Measurements from ENCODE around the gene NRN1L.
A peak's percentile ranks its signal among the peaks of the same experiment; 100 is the strongest.

Gene NRN1L

DNA sequence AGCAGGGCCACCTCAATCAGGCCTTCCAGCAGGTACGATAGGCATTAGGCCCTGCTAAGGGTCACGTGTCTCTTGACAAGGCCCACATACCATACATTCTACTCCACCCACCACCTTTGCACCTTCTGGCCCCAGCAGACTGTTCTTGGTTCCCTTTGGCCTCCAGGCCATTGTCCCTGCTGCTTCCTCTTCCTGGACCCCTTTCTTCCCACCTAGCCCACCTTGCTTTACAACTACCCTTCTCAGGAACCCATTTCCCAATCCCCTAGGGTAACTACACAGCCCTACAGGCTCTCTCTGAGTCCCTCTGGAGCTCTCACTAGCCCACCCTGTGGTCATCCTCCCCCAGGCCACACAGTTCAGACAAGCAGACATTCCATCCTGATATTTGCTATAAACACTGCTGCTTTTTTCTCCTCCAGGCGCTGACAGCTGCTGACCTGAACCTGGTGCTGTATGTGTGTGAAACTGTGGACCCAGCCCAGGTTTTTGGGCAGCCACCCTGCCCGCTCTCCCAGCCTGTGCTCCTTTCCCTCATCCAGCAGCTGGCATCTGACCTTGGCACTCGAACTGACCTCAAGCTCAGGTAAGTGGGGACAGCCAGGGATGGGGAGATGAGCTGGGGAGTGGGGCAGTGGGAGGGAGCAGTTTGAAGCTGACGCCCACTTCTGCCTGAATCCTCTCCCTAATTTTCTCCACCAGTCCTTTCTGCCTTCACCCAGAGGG is 1.4 kb upstream of the NRN1L start:
- no peak for TF ChIP-seq POLR2A (IDR thresholded peaks at IDR 0.05; ENCODE audit: low read length)
- no peak for TF ChIP-seq GATA1 (IDR thresholded peaks at IDR 0.05; ENCODE audit: low read depth, low read length)
- no peak for DNase-seq

- DNase-seq, result peak; percentile 56 to 79
- TF ChIP-seq POLR2A (IDR thresholded peaks at IDR 0.05; ENCODE audit: low read length), result no peak
- no peak for TF ChIP-seq GATA1 (IDR thresholded peaks at IDR 0.05; ENCODE audit: low read depth, low read length)
These were observed 818 bp upstream of the NRN1L start for GRCh38 chr16:67883872-67884261.

- DNase-seq, result no peak
- TF ChIP-seq POLR2A (IDR thresholded peaks at IDR 0.05; ENCODE audit: low read length) (no peak), GATA1 (IDR thresholded peaks at IDR 0.05; ENCODE audit: low read depth, low read length) (no peak)
These were observed 860 bp downstream of the NRN1L start for GRCh38 chr16:67885545-67885944.

DNA sequence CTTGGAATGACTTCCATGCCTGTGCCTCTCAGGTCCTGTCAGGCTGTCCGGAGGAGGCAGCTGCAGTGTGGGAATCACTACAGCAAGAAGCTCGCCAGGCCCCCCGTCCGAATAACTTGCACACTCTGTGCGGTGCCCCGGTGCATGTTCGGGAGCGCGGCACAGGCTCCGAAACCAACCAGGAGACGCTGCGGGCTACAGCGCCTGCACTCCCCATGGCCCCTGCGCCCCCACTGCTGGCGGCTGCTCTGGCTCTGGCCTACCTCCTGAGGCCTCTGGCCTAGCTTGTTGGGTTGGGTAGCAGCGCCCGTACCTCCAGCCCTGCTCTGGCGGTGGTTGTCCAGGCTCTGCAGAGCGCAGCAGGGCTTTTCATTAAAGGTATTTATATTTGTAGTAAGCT is 1.3 kb downstream of the NRN1L start:
- TF ChIP-seq GATA1 (IDR thresholded peaks at IDR 0.05; ENCODE audit: low read depth, low read length) (no peak), POLR2A (IDR thresholded peaks at IDR 0.05; ENCODE audit: low read length) (no peak)
- DNase-seq, result no peak

- TF ChIP-seq POLR2A (IDR thresholded peaks at IDR 0.05; ENCODE audit: low read length) (no peak), GATA1 (IDR thresholded peaks at IDR 0.05; ENCODE audit: low read depth, low read length) (no peak)
- no peak for DNase-seq
These were observed 1.7 kb downstream of the NRN1L start for GRCh38 chr16:67886387-67886786.

DNA sequence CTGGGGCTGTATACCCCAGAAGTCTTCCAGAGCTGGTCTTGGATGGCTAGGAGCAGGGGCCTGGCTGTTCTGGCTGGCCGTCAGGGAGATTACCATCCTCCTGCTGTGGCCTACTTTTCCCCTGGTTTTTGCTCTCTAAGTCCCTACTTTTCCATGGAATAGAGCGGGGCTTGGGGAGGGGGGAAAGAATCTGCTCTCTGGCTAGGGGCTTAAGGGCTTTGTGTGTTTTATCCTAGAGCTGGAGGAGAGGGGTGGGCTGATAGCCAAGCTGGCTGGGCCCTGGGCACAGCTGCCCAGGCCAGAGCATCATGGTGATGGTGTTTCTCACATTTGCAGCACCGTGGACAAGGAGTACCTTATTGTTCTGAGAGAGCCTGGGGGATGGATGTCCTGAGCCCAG is 3.6 kb downstream of the NRN1L start:
- no peak for DNase-seq
- no peak for TF ChIP-seq GATA1 (IDR thresholded peaks at IDR 0.05; ENCODE audit: low read depth, low read length)
- no peak for TF ChIP-seq POLR2A (IDR thresholded peaks at IDR 0.05; ENCODE audit: low read length)

GRCh38 chr16:67892375-67892774 is 7.7 kb downstream of the NRN1L start:
- DNase-seq, result no peak
- no peak for TF ChIP-seq POLR2A (IDR thresholded peaks at IDR 0.05; ENCODE audit: low read length)
- no peak for TF ChIP-seq GATA1 (IDR thresholded peaks at IDR 0.05; ENCODE audit: low read depth, low read length)

GRCh38 chr16:67892899-67893742 is 8.4 kb downstream of the NRN1L start, which contains the start of gene PSKH1:
Gene PSKH1, plus strand, starts transcription at chr16:67893254. Its CDS starts 15,496 bp downstream, at chr16:67908750.
- peak; percentile 97 to 99 for DNase-seq
- no peak for TF ChIP-seq GATA1 (IDR thresholded peaks at IDR 0.05; ENCODE audit: low read depth, low read length)
- peak; percentile 72 for TF ChIP-seq POLR2A (IDR thresholded peaks at IDR 0.05; ENCODE audit: low read length)

DNA sequence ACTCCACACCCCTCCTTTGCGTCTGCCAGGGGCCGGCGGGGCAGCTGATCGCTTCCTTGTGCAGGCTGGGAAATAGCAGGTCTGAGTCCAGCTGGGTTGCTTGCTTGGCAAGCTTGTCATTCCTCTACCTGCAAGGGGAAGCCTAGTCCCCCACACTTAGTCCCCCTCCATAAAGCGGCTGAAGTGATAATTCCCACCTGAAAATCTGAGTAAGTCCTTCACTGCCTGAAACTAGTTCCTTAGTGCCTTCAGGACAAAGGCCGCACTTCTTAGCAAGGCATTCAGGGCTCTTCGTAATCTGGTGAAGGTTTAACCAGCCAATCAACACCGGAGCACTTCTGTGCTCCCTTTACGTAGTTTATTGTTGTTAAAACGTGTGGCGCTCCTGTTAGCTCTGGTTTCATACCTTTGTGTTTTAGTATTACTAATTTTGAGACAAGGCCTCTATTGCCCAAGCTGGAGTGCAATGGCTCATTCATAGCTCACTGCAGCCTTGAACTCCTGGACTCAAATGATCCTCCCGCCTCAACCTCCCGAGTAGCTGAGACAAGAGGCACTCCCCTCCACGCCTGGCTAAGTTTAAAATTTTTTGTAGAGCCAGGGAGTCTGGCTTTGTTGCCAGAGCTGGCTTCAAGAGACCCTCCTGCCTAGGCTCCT is 9.2 kb downstream of the NRN1L start:
- TF ChIP-seq GATA1 (IDR thresholded peaks at IDR 0.05; ENCODE audit: low read depth, low read length) (no peak), POLR2A (IDR thresholded peaks at IDR 0.05; ENCODE audit: low read length) (no peak)
- peak in 1 of 2 experiments; percentile 50 for DNase-seq

- no peak for DNase-seq
- TF ChIP-seq POLR2A (IDR thresholded peaks at IDR 0.05; ENCODE audit: low read length) (no peak), GATA1 (IDR thresholded peaks at IDR 0.05; ENCODE audit: low read depth, low read length) (no peak)
These were observed 12.5 kb downstream of the NRN1L start for GRCh38 chr16:67897231-67897630.

- no peak for DNase-seq
- TF ChIP-seq GATA1 (IDR thresholded peaks at IDR 0.05; ENCODE audit: low read depth, low read length) (no peak), POLR2A (IDR thresholded peaks at IDR 0.05; ENCODE audit: low read length) (no peak)
These were observed 17.0 kb downstream of the NRN1L start for GRCh38 chr16:67901734-67902133.

GRCh38 chr16:67902831-67903230 is 18.1 kb downstream of the NRN1L start:
- no peak for TF ChIP-seq GATA1 (IDR thresholded peaks at IDR 0.05; ENCODE audit: low read depth, low read length)
- no peak for TF ChIP-seq POLR2A (IDR thresholded peaks at IDR 0.05; ENCODE audit: low read length)
- DNase-seq, result no peak

- no peak for DNase-seq
- no peak for TF ChIP-seq POLR2A (IDR thresholded peaks at IDR 0.05; ENCODE audit: low read length)
- no peak for TF ChIP-seq GATA1 (IDR thresholded peaks at IDR 0.05; ENCODE audit: low read depth, low read length)
These were observed 22.9 kb downstream of the NRN1L start for GRCh38 chr16:67907397-67908180.
